ENCODE results near the gene GTF3C1.
"Not testable (repeated sequence)": the region's sequence is repeated elsewhere in the genome, so short reads cannot be mapped to it uniquely, and the experiment has no call there.

Gene GTF3C1, protein sequence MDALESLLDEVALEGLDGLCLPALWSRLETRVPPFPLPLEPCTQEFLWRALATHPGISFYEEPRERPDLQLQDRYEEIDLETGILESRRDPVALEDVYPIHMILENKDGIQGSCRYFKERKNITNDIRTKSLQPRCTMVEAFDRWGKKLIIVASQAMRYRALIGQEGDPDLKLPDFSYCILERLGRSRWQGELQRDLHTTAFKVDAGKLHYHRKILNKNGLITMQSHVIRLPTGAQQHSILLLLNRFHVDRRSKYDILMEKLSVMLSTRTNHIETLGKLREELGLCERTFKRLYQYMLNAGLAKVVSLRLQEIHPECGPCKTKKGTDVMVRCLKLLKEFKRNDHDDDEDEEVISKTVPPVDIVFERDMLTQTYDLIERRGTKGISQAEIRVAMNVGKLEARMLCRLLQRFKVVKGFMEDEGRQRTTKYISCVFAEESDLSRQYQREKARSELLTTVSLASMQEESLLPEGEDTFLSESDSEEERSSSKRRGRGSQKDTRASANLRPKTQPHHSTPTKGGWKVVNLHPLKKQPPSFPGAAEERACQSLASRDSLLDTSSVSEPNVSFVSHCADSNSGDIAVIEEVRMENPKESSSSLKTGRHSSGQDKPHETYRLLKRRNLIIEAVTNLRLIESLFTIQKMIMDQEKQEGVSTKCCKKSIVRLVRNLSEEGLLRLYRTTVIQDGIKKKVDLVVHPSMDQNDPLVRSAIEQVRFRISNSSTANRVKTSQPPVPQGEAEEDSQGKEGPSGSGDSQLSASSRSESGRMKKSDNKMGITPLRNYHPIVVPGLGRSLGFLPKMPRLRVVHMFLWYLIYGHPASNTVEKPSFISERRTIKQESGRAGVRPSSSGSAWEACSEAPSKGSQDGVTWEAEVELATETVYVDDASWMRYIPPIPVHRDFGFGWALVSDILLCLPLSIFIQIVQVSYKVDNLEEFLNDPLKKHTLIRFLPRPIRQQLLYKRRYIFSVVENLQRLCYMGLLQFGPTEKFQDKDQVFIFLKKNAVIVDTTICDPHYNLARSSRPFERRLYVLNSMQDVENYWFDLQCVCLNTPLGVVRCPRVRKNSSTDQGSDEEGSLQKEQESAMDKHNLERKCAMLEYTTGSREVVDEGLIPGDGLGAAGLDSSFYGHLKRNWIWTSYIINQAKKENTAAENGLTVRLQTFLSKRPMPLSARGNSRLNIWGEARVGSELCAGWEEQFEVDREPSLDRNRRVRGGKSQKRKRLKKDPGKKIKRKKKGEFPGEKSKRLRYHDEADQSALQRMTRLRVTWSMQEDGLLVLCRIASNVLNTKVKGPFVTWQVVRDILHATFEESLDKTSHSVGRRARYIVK (N-terminal part only)

DNA sequence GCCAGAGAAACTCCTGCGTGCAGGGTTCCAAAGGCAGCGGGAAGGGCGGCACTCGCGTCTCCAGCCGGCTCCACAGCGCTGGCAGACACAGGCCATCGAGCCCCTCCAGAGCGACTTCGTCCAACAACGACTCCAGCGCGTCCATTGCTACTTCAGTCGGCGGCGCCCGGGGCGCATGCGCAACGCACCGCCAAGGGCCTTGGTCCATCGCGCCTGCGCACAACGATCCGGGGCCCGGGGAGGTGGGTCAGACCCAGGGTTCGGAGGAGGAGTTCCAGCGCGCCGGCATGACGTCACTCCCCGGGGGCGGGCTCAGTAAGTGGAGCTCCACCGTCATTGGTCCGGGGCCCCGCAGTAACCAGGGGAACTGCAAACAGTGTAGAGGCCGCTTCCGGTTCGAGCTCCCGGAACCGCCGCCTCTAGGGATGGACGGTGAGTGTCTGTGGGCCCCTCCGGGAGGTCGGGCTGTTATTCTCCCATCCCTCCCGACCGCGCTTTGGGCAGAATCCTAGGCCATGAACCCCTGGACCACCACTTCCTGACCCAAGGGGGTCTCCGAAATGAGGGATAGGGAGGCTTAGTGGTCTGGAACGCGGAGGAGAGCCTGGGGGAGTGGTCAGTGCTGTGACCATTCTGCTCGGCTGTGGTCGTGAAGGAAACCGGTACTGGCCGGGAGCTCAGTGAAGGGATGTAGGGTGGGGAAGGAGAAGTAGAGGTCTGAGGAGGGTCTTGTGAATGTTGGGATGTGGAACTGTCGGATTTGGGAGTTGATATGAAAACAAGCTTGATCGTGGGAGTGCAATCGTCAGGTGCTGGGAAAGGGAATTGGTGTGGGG, at the start of gene GTF3C1, which contains the start of gene KATNIP:
Gene GTF3C1 (minus strand): TSS at position 168 of the 836 bp plus-strand sequence. CDS start 23 bp downstream, at position 145.
Gene KATNIP (plus strand): TSS at position 399 of the 836 bp plus-strand sequence. CDS start 27 bp downstream, at position 426.
- DNase-seq: peak; percentile 100

DNA sequence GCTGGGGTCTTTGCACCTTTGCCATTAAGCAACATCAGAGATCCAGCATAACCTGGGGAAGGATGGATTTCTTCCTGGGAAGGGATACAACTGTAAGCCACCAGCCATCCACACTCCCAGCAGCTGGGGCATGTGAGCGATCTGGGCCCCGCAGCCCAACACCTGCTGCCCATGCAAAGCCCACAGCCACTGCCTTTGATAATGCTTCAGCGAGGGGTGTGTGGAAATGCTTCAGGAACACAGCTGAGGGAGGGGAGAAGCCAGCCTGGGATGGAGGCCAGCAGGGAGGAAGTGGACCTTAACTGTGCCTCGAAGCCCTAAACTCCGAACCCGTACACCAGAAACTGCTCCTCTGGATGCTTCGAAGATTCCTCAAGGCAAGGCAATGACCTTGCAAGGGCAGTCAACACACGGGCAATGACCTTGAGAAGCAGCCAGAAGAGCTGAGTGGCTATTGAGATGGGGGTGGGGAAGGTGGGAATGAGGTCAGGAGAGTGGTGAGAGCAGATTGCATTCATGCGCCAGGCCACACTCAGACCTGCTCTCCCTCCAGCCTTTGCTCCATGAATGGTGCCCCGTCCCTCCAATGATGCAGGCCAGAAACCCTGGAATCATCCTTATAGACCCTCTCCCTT, 49.3 kb upstream of the GTF3C1 start:
- no peak for DNase-seq

DNA sequence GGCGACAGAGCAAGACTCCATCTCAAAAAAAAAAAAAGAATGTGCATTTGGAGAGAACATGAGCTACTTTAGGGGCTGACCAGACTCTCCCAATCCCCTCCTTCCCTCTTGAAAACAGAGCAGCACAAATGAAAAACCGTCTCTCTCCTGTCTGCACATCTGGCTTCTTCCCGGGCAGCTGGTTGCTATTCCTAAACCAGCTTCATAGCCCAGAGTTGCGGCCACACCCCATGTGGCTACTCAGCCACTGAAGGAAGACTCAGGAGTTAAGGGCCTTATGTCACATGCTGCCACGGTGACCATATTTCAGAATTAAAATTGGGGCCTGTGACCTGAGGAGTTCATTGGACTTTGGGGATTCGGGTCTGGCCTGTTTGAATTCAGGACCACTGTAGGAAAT, 48.5 kb upstream of the GTF3C1 start:
- DNase-seq: no peak

DNA sequence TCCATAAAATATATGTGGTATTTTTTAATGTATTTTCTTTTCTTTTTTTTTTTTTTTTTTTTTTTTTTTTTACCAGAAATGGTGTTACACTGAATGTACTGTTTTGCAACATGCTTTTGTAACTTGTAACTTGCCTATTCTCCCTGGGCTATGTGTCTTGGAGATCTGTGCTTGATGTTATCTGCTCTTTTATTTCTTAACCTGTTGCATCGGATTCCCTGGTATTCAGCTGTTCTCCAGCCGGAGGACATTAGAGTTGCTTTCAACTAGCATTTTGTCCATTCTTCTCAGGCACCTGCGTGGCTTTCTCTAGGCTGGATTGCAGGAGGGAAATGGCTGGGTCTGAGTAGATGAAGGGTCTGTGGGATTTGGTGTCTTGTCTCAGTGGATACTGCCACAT, 47.6 kb upstream of the GTF3C1 start:
- no peak for DNase-seq

DNA sequence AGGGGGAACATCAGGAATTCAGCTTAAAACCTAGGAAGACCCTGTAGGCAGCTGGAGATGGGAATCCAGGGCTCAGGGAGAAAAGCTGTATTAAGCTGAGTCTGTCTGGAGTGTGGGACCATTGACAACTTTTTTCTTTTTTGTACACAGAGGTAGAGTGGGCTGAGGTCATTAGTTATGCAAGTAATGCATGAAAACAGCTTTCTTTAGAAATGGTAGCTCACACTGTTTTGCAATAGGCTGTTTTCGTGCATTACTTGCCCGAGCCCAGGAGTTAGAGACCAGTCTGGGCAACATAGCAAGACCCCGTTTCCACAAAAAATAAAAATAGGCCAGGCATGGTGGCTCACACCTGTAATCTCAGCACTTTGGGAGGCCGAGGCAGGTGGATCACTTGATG, 46.7 kb upstream of the GTF3C1 start:
- no peak for DNase-seq

DNA sequence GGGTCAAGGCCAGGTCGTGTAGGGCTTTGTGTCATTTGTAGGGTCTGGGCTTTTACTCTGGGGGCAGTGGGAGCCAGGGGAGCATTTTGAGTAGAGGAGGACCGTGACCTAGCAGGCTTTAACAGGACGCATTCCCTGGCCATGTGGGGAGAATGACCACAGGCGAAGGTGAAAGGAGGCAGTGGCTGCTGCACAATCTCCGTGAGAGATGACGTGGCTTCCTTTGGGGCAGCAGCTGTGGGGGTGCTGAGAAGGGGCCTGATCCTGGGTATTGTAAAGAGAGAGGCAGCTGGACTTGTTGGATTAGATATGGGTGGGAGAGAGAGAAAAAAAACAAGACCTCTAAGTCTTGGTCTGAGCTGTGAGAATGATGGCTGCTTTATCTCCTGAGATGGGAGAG, 46.3 kb upstream of the GTF3C1 start:
- DNase-seq: no peak

DNA sequence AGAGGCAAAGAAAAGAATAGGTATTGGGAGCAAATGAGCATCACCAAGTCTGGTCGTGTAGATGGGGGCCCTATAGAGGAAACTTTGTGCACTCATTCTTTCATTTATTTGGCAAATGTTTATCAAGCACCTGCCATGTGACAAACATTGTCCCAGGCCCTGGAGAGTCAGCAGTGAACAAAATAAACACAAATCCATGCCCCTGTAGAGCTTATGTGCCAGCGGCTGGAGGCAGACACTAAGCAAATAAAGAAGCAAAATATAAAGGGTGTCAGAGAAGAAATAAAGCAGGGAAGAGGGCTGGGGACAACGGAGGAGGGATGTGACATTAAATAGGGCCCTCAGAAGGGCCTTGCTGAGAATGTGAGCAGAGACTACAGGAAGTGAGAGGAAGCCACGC, 45.8 kb upstream of the GTF3C1 start:
- DNase-seq: no peak

DNA sequence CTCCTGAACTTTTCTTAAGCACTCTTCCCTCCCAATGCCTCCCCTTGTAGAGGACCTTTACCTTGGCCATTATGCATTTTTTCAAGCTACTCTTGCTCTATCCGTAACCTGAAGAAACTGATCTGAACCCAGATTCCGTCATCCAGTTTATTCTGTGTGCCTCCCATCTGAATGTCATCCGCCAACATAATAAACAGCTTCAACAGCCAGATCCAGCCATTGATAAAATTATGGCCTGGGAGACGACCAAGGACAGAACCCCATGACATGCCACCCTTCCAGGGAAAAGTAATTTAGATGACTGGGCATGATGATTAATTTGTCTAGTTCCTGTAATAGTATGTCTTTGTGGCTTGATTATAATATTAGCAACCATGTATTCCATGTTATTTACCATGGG, 42.1 kb upstream of the GTF3C1 start:
- DNase-seq: no peak

DNA sequence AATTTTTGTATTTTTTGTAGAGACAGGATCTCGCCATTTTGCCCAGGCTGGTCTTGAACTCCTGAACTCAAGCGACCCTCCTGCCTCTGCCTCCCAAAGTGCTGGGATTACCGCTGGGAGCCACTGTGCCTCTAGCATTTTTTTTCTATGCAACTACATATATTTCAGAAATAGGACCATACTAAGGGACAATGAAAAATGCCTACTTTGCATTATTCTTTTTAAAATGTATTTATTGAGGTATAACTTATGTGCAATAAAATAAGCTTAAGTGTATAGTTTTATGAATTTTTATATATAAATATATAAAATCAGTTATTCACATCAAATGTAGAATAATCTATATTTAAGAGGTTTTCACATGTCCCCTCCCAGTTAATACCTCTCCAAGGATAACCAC, 38.3 kb upstream of the GTF3C1 start:
- DNase-seq: no peak

DNA sequence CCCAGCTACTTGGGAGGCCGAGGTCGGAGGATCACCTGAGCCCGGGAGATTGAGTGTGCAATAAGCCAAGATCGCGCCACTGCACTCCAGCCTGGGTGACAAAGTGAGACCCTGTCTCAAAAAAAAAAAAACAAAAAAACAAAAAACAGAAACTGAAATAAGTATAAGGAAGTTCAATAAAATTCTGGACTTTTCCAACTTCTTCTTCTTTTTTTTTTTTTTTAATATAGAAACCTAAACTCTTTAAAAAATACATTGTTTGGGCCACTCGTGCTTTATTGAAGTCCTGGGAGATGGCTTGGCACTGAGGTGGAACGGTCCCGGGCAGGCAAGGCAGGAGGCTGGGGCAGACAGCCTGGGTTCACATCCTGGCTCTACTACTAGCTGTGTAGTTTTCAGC, 37.0 kb upstream of the GTF3C1 start:
- DNase-seq: no peak

DNA sequence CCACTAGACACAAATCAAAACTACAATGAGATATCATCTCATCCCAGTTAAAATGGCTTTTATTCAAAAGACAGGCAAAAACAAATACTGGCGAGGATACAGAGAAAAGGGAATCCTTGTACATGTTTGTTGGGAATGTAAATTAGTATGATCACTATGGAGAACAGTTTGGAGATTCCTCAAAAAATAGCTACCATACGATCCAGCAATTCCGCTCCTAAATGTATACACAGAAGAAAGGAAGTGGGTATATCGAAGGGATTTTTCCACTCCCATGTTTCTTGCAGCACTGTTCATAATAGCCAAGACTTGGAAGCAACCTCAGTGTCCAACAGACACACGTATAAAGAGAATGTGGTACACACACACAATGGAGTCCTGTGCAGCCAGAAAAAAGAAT, 35.5 kb upstream of the GTF3C1 start:
- DNase-seq: no peak

DNA sequence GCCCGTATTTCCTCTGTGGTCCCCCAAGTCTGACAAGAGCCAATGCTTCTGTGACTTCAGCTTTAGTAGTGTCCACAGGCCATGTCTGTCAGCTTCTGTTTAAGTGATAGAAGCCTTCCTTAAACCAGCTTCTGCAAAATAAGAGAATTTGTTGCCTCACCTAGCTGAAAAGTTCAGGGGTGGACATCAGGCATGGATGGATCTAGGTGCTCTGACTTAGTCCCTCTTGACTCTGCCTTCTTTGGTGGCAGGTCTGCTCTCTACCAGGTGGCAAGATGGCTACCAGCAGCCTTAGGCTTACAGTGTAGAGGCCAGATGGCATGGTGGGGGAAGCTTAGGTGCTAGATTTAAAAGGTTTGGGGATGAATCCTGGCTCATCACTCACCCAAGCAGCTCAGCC, 33.9 kb upstream of the GTF3C1 start:
- DNase-seq: no peak

DNA sequence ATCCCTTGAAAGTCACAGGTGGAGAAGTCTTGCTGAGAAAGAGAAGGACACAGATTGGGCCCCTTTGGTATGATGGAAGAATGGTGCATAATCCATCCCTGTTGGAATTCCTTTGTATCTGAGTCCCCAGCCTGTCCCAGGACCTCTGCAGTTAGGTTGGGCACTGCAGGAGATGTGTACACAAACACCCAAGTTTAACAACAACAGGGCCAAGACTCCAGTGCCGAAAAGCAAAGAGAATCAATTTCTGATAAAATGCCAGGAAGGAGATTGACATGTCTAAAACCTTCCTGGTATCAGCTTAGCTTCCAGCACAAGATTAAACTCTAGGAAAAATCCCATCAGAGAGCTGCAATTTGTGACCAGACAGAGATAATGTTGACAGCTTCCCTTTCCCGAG, 33.2 kb upstream of the GTF3C1 start:
- DNase-seq: no peak

DNA sequence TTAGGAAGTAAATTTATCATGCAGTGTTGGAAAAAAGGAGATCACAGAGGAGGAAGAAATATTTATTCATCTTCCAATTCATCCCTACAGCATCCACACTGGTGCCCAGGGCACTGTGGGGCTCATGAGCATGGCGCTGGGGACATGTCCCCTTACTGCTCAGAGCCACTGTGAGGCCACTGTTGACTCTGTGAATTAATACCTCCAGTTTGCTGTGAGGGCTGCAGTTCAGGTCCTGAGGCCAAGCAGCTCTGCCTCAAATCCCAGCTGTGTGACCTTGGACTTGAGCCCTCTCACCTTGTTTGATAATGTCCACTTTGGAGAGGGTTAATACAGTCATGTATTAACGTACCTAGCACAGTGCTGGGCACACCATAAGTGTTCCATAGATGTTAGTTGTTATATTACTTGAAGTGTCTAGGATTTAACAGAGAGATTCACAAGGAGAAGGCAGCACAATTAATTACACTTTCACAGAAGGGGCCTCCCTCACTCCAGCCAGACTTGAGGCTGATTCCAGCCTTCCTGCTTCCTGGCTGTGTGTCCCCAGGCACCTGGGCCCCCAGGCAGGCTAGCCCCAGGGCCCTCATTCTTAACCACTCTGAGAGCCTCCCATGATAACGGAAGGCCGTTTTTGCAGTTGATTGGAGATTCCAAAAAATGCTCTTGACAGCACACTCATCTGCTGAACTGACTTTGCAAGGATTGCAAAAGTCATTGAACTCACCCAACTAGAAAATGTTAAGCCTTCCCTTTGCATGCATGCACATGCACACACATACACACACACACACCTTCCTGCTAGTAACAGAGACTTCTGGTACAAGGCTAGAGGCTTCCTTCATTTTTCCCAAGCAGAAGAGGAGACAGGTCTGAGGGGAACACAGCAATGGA, 29.6 kb upstream of the GTF3C1 start:
- DNase-seq: no peak

DNA sequence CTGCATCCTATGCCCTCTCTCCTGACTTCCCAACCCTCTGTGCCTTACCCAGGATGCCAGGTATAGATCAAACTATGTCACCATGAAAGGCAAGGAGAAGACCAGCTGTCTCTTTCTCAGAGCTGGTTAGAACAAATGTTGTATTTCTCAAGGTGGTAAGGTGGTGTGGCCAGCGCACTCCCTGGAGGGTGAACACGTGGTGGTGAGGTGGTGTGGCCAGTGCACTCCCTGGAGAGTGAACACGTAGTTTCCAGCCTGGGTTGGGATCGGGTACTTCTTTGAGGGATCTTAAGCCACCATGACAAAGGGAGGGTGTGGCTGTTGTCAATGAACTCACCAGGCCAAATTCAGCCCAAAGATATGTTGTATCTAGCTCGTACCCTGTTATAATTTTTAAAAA, 27.0 kb upstream of the GTF3C1 start:
- DNase-seq: no peak

DNA sequence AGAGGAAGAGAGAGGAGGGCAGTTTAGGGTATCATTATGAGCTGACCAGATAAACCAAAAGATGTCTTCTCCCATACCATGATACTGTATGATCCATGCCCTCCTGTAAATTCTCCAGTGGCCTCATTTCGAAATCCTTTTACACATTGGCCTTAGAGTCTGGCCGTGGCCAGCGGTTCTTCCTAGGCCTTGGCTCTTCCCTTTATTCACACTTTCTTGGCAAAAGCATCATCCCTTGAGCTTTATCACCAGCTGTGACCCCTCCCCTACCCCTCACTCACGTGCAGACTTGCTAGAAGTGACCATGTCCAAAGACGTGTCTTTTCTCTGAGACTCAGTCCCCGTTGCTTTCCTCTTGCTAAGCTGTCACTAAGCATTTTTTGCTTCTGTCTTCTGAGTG, 23.0 kb upstream of the GTF3C1 start:
- DNase-seq: no peak

DNA sequence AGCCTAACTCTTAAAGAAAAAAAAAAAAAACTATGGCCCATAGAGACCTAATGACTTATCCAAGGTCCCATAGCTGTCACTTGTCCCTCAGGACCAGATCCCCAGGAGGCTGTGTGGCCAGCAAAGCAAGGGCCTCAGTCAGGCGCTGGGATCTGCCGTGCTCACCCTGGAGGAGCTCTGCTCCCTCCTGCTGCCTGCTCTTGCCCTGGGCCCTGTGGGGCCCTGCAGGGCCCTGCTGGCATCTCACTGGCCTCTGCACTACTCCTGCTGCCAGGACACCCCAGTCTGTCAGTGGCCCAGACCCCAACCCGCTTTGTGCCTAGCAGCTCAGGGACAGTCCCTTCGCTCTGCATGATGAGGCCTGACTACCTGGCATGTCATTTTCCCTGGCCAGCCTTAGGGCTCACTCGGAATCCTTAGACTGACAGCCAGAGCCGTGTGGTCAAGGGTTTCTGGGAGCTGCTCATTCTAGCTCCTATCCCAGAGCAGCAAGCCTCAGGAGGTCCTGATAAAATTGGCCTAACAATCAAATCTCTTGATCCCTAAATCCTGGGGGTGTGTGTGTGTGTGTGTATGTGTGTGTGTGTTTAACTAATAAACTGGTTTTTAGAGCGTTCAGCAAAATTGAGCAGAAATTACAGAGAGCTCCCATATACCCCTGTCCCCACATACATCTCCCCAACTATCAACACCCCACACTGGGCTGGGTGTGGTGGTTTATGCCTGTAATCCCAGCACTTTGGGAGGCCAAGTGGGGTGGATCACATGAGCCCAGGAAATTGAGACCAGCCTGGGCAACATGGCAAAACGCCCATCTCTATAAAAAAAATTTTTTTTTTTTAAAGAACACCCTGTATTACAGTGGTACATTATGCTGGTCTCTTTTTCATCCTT, 22.0 kb upstream of the GTF3C1 start:
- DNase-seq: no peak

DNA sequence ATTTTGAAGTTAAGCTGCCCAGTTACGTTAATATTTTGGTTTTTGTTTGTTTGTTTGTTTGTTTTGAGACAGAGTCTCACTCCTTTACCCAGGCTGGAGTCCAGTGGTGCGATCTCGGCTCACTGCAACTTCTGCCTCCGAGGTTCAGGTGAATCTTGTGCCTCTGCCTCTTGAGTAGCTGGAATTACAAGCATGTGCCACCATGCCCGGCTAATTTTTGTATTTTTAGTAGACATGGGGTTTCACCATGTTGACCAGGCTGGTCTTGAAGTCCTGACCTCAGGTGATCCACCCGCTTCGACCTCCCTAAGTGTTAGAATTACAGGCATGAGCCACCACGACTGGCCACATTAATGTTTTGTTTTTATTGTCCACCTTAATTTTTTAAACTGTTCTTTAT, 21.3 kb upstream of the GTF3C1 start:
- DNase-seq: not testable (repeated sequence)

DNA sequence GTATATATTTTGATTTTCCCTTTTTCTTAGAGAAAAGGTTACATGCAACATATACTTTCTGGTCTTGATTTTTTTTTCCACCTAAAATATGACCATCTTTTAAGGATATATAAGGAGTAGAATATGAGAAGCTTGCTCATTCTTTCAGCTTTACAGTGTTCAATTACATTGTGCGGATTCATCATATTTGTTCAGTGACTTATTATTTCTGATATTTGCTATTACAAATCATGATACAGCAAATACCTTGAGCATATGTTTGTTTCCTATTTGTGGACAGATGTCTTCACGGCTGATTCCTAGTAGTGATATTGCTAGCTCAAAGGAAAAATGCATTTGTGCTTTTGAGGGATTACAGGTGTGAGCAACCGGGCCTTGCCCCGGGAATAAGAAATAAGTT, 18.4 kb upstream of the GTF3C1 start:
- DNase-seq: no peak

All from activated naive CD4-positive, alpha-beta T cell (primary cell).